Thoracic aorta (tissue), 2 donors: ENCODE measurements around the gene MAGEA2. TPM values are rescaled to one million over a fixed set of nuclear protein-coding genes. Genes with fewer than 3 reads are reported as not detected.
"Not testable (repeated sequence)": the region's sequence is repeated elsewhere in the genome, so short reads cannot be mapped to it uniquely, and the experiment has no call there.

Experiments used
- ATAC-seq: fragments of 150-250 bp; one replicate; pipeline ENCODE4 v1.8.0; 2017; ENCODE audit warnings: low read depth; ENCODE audit not compliant: insufficient number of reproducible peaks, low FRiP score
- DNase-seq: peaks from one replicate; pipeline ENCODE4 v3.0.0-alpha.2; 2020; ENCODE audit warnings: low spot score
- H3K27ac ChIP-seq, 2 donors: fragments of 200-600 bp; sonication (generic); 1 replicate in 1 of 2; 2 replicates in 1 of 2; pipeline ENCODE4 v1.5.1; 2016; ENCODE audit warnings: mild to moderate bottlenecking in 2 of 2, moderate library complexity in 2 of 2
- H3K27me3 ChIP-seq: fragments of 200-600 bp; sonication (generic); replicated peaks from 2 replicates; pipeline ENCODE4 v1.6.0; 2016; ENCODE audit warnings: mild to moderate bottlenecking; ENCODE audit not compliant: insufficient read depth
- H3K36me3 ChIP-seq: fragments of 200-600 bp; sonication (generic); one replicate; pipeline ENCODE4 v1.5.1; 2016
- H3K4me1 ChIP-seq, 2 donors: fragments of 200-600 bp; sonication (generic); 1 replicate in 1 of 2; 2 replicates in 1 of 2; pipeline versions ENCODE4 v1.5.1 to v1.6.0; 2016; ENCODE audit warnings: low read depth in 2 of 2, mild to moderate bottlenecking in 1 of 2; ENCODE audit not compliant: control insufficient read depth in 1 of 2
- H3K4me3 ChIP-seq: fragments of 200-600 bp; sonication (generic); 2 replicates; pipeline ENCODE4 v1.5.1; 2016; ENCODE audit warnings: mild to moderate bottlenecking
- H3K9me3 ChIP-seq: fragments of 200-600 bp; sonication (generic); 2 replicates; pipeline ENCODE4 v1.5.1; 2016
- CTCF ChIP-seq: fragments of 200-600 bp; sonication (generic); IDR thresholded peaks from one replicate; pipeline ENCODE4 v1.5.1; 2019; ENCODE audit warnings: antibody characterized with exemption
- total RNA-seq, 2 donors: library from RNA; depleted of rRNA; stranded (reverse); fragments of >200 nt; gene quantifications; one replicate each; pipeline versions ENCODE4 v1.1.0 to v1.2.3, GENCODE V29; 2016

Gene MAGEA2
- total RNA-seq, 2 donors from 2014 or later = not detected

GRCh38 chrX:152725409-152725808 lies 28.2 kb downstream of the MAGEA2 start:
- ATAC-seq (no peak), DNase-seq (no peak)
- Histone ChIP-seq H3K27me3 (no peaks in the 10 kb centered on the region), H3K9me3 (no peaks in the 10 kb centered on the region), H3K4me3 (no peak overlapping the region), H3K36me3 (no peaks in the 10 kb centered on the region), H3K27ac (no peak overlapping the region), H3K4me1 (no peaks in the 10 kb centered on the region)
- TF ChIP-seq CTCF = no peak

- not testable (repeated sequence) for H3K4me1 ChIP-seq, H3K4me3 ChIP-seq, H3K27ac ChIP-seq, ATAC-seq, H3K36me3 ChIP-seq, H3K9me3 ChIP-seq, H3K27me3 ChIP-seq, DNase-seq
Measured at GRCh38 chrX:152713815-152714787, 39.5 kb downstream of the MAGEA2 start, which contains the start of gene MAGEA2B. MAGEA2B (plus strand) TSS chrX:152714628; CDS start chrX:152717107, 2,479 bp downstream.

- not testable (repeated sequence) for H3K4me3 ChIP-seq, H3K4me1 ChIP-seq, DNase-seq, H3K9me3 ChIP-seq, H3K36me3 ChIP-seq, H3K27ac ChIP-seq, H3K27me3 ChIP-seq, ATAC-seq
Measured at GRCh38 chrX:152713195-152713594, 40.4 kb downstream of the MAGEA2 start.

GRCh38 chrX:152709173-152709572 lies 44.5 kb downstream of the MAGEA2 start, which contains the start of gene CSAG2:
CSAG2 (minus strand) TSS chrX:152709273; CDS start chrX:152709112, 161 bp downstream.
- not testable (repeated sequence) for H3K4me3 ChIP-seq, DNase-seq, H3K36me3 ChIP-seq, H3K27me3 ChIP-seq, H3K27ac ChIP-seq, H3K4me1 ChIP-seq, ATAC-seq, H3K9me3 ChIP-seq

GRCh38 chrX:152706500-152706899 lies 47.1 kb downstream of the MAGEA2 start:
- H3K27ac ChIP-seq, H3K4me3 ChIP-seq, H3K27me3 ChIP-seq, DNase-seq, H3K36me3 ChIP-seq, H3K9me3 ChIP-seq, H3K4me1 ChIP-seq, ATAC-seq: not testable (repeated sequence)

GRCh38 chrX:152700390-152700789 lies 53.3 kb downstream of the MAGEA2 start:
- H3K27ac ChIP-seq, ATAC-seq, H3K9me3 ChIP-seq, H3K4me1 ChIP-seq, H3K36me3 ChIP-seq, DNase-seq, H3K27me3 ChIP-seq, H3K4me3 ChIP-seq: not testable (repeated sequence)

Other genes with a start within 250 kb of the MAGEA2 start
- not detected for gene GABRQ, start 115.9 kb downstream of the MAGEA2 start, total RNA-seq
- not detected for gene MAGEA3, start 55.0 kb downstream of the MAGEA2 start, total RNA-seq
- gene CSAG2, start 44.6 kb downstream of the MAGEA2 start, total RNA-seq = not detected
- not detected for gene MAGEA2B, start 39.2 kb downstream of the MAGEA2 start, total RNA-seq
- gene CSAG1, start 20.1 kb downstream of the MAGEA2 start, total RNA-seq = not detected
- not detected for gene MAGEA12, start 20.1 kb downstream of the MAGEA2 start, total RNA-seq
- gene CSAG3, start 5.4 kb upstream of the MAGEA2 start, total RNA-seq = not detected
- not detected for gene MAGEA6, start 15.8 kb upstream of the MAGEA2 start, total RNA-seq
- 10 to 100 TPM; 16.3 to 27.1 TPM for gene CETN2, start 76.9 kb upstream of the MAGEA2 start, total RNA-seq
- 10 to 100 TPM in 1 of 2 donors, 1 to 10 TPM in 1; 5.3 to 23.1 TPM for gene NSDHL, start 77.2 kb upstream of the MAGEA2 start, total RNA-seq
- gene ZNF185, start 144.2 kb upstream of the MAGEA2 start, total RNA-seq = 1 to 10 TPM; 8.1 to 8.5 TPM
- not detected for gene PNMA5, start 240.3 kb upstream of the MAGEA2 start, total RNA-seq